ENCODE measurements around the gene MARK3. TPM values are rescaled to one million over a fixed set of nuclear protein-coding genes. Genes with fewer than 3 reads are reported as not detected.

MARK3 gene
- total and polyA plus RNA-seq, 2 of the 13 experiments (the other 11 are each of a cell fraction or from before 2014, with no cell fraction given): 47.7 to 56.6 TPM

DNA sequence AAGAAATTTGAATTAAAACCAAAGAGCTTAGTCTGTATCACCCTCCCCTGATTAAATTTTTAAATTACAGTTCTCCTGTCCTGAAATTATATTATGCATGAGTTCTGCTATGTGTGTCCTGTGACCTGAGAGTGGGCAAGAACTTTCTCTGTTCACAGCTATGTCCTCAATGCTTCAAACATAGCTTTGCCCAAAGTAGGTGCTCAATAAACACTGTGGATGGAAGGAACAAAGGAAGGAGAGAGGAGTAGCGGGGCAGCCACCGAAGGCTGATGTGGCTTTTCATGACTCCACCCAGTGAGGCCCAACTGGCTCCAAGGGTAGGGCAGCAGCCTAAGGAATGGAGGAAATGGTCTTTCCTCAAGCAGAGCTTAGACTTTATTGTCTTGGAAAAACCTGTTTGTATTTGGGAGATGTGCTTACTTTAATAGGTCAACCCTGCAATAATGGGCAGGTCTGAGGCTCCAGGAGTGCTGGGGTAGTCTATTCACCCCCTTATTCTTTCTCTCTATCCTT is 7.6 kb upstream of the MARK3 start:
- no TSS peak for BruUV-seq (replicated peaks)
- no peak for ATAC-seq
- TF ChIP-seq CBFB (CRISPR knock-in tag; IDR thresholded peaks at IDR 0.05) (no peak), SIN3B (IDR thresholded peaks at IDR 0.05; ENCODE audit: low read length) (no peak)
- peaks cover 1 to 4% of the 10 kb centered on the region in 2 experiments; a peak in 4 of 5 replicates for H3K27me3 ChIP-seq (ENCODE audit: control insufficient read depth in 1 of 2, insufficient read depth in 2 of 2, low read length in 2 of 2)
- H3K79me2 ChIP-seq (ENCODE audit: insufficient read depth, low read length): no peaks in the 10 kb centered on the region
- H3K4me3 ChIP-seq (replicated peaks in 1 of 3; ENCODE audit: insufficient read depth in 1 of 3, low read depth in 2 of 3, low read length in 3 of 3): peak overlapping the region; percentile 26 to 66 (median 45); a peak in 5 of 6 replicates
- peak overlapping the region; percentile 51; the same call in 1 of the 2 replicates for H3K9ac ChIP-seq (ENCODE audit: insufficient read depth, low read depth, low read length)
- H4K20me1 ChIP-seq (ENCODE audit: insufficient read depth, low read length): no peaks in the 10 kb centered on the region
- H3K9me3 ChIP-seq (ENCODE audit: low read length): no peaks in the 10 kb centered on the region
- intact Hi-C loops (cut with micrococcal nuclease; ENCODE audit: unreplicated experiment) (no loop called here), in situ Hi-C loops (cut with HindIII; ENCODE audit: extremely low pct_ligation_motif_present, low pct_unique_long_range_greater_than_20kb) (no loop called here)
- FAIRE-seq: no peak
- DNase-seq (ENCODE audit: low spot score): no peak
- ChIA-PET CTCF (ENCODE audit: low intra/inter-chr PET ratio, low total read pairs) (no interaction called here), POLR2A (interaction anchor here (1.1 to 2.0 kb wide), 5 partner anchors 13 to 43 kb away, joined by 4 to 21 read pairs (median 14); partner anchors contain the start of gene EIF5)
- peak overlapping the region; percentile 80 for H2AFZ ChIP-seq (ENCODE audit: low read length)
- H3K4me2 ChIP-seq (ENCODE audit: low read depth, low read length): peak overlapping the region; percentile 94
- peak overlapping the region; percentile 50 for H3K27ac ChIP-seq (ENCODE audit: extremely low read length, insufficient read depth, low read length)
- H3K36me3 ChIP-seq (replicated peaks in 1 of 2; ENCODE audit: control insufficient read depth in 1 of 2, insufficient read depth in 2 of 2, low read length in 2 of 2): no peaks in the 10 kb centered on the region
- H3K4me1 ChIP-seq (ENCODE audit: insufficient read depth, low read length): peaks cover 32% of the 10 kb centered on the region
- 66% methylated on average over 2 of the region's 2 CpGs for WGBS (ENCODE audit: low lambda C conversion rate)

DNA sequence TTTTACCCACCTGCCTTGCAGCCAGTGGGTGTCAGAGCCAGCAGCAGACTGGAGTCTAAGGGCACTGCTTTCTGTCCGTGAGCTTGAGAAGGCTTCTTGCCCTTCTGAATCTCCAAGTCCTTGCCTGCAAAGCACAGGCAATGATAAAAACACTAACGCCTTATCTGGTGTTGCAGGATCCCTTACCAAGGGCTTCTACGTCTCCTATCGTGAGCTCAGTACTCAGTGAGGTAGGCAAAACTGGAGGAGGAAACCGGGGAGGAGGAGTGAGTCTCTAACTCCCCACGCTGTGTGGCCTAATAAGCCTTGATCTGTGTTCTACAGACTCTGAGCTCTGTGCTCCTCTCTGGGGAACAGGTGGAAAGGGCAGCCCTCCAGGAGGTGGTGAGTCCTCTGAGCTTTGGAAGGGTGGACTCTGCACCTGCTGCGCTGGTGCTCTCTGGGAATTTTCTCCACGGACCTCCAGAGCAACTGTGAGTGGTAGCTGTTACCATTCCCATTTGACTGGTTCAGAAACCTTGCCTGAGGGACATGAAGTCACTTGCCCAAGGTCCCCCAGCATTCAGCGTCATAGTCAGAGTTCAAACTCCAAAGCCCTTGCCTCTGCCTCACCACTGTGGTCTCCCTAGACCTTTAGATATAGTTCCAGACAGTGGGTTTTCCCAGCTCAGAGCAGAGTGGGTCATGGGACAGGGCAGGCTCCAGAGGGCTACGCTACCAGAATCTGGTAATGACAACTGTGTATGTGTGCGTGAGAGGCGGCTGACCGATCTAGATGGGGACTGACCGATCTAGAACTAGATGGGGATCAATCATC is 7.0 kb upstream of the MARK3 start:
- intact Hi-C loops (cut with micrococcal nuclease; ENCODE audit: unreplicated experiment) (no loop called here), in situ Hi-C loops (cut with HindIII; ENCODE audit: extremely low pct_ligation_motif_present, low pct_unique_long_range_greater_than_20kb) (no loop called here)
- H3K9me3 ChIP-seq (ENCODE audit: low read length): no peaks in the 10 kb centered on the region
- CTCF ChIA-PET (ENCODE audit: low intra/inter-chr PET ratio, low total read pairs): no interaction called here
- peaks cover 1 to 4% of the 10 kb centered on the region in 2 experiments; a peak in 4 of 5 replicates for H3K27me3 ChIP-seq (ENCODE audit: control insufficient read depth in 1 of 2, insufficient read depth in 2 of 2, low read length in 2 of 2)
- H3K4me2 ChIP-seq (ENCODE audit: low read depth, low read length): peak overlapping the region; percentile 94
- WGBS (ENCODE audit: low lambda C conversion rate): 4% methylated on average over 6 of the region's 14 CpGs
- no peaks in the 10 kb centered on the region for H4K20me1 ChIP-seq (ENCODE audit: insufficient read depth, low read length)
- ATAC-seq (peak; percentile 83), FAIRE-seq (peak; percentile 56), DNase-seq (ENCODE audit: low spot score) (peak; percentile 52)
- H3K4me1 ChIP-seq (ENCODE audit: insufficient read depth, low read length): peaks cover 26% of the 10 kb centered on the region
- BruUV-seq (replicated peaks): no TSS peak
- H3K4me3 ChIP-seq (replicated peaks in 1 of 3; ENCODE audit: insufficient read depth in 1 of 3, low read depth in 2 of 3, low read length in 3 of 3): peak overlapping the region; percentile 26 to 66 (median 45)
- peak overlapping the region; percentile 51 for H3K9ac ChIP-seq (ENCODE audit: insufficient read depth, low read depth, low read length)
- peak overlapping the region; percentile 50 for H3K27ac ChIP-seq (ENCODE audit: extremely low read length, insufficient read depth, low read length)
- no peaks in the 10 kb centered on the region for H3K79me2 ChIP-seq (ENCODE audit: insufficient read depth, low read length)
- POLR2A ChIA-PET: interaction anchor here (0.6 to 2.0 kb wide), 8 partner anchors 9 to 772 kb away, joined by 3 to 21 read pairs (median 5); partner anchors contain the start of gene EIF5
- no peaks in the 10 kb centered on the region for H3K36me3 ChIP-seq (replicated peaks in 1 of 2; ENCODE audit: control insufficient read depth in 1 of 2, insufficient read depth in 2 of 2, low read length in 2 of 2)
- peak overlapping the region; percentile 80 for H2AFZ ChIP-seq (ENCODE audit: low read length)
- no peak for TF ChIP-seq POLR2AphosphoS5 (IDR thresholded peaks at IDR 0.05; ENCODE audit: low read depth, low read length)
- TF ChIP-seq ZFP62 (CRISPR knock-in tag; IDR thresholded peaks at IDR 0.05): no peak
- 0 out of 2 replicates have a peak, but pooled peaks have one; percentile 17 for TF ChIP-seq HNF1B (CRISPR knock-in tag; IDR thresholded peaks at IDR 0.05)
- TF ChIP-seq NCOR1 (IDR thresholded peaks at IDR 0.05; ENCODE audit: borderline replicate concordance, low read length): peak; percentile 61; the same call in 1 of the 2 replicates
- TF ChIP-seq AGO1 (IDR thresholded peaks at IDR 0.05; ENCODE audit: low read depth, low read length, poor library complexity, severe bottlenecking): no peak
- TF ChIP-seq ZNF317 (CRISPR knock-in tag; IDR thresholded peaks at IDR 0.05): 0 out of 2 replicates have a peak, but pooled peaks have one; percentile 46
- TF ChIP-seq CREM (IDR thresholded peaks at IDR 0.05): 0 out of 2 replicates have a peak, but pooled peaks have one; percentile 27
- TF ChIP-seq CREM (CRISPR knock-in tag; IDR thresholded peaks at IDR 0.05): no peak
- TF ChIP-seq ZNF572 (CRISPR knock-in tag; IDR thresholded peaks at IDR 0.05): 0 out of 2 replicates have a peak, but pooled peaks have one; percentile 9
- no peak for TF ChIP-seq ZFAT (CRISPR knock-in tag; conservative IDR thresholded peaks at IDR 0.05)
- no peak for TF ChIP-seq ZNF598 (CRISPR knock-in tag; IDR thresholded peaks at IDR 0.05; ENCODE audit: borderline replicate concordance)
- peak; percentile 85 for TF ChIP-seq ZNF263 (CRISPR knock-in tag; IDR thresholded peaks at IDR 0.05)
- TF ChIP-seq SAP130 (CRISPR knock-in tag; IDR thresholded peaks at IDR 0.05; ENCODE audit: low read depth): peak; percentile 35; the same call in 1 of the 2 replicates
